HG03457 (cell line): ENCODE measurements around the gene SLC6A20.

Experiments used
- ATAC-seq: cut with Tn5 transposase; IDR thresholded peaks from one replicate; pipeline ENCODE4 v1.9.1; 2021; ENCODE audit warnings: moderate number of reproducible peaks; ENCODE audit not compliant: unreplicated experiment

SLC6A20 gene

DNA sequence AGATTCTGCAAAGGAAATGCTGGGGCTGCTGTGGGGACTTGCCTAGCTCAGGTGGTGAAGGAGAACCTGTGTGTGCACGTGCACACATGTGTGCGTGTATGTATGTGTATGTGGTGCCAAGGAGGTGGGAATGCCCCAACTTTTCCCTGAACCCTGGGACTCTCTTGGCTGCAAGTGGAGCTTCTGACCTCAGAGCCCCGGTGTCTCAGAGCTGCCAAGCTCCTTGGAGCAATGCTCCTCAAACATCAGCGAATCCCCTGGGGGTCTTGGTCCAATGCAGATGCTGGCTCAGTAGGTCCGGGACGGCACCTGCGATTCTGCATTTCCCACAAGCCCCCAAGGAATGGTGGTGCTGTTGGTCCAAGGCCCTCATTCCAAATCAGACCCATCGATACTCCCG lies 5.8 kb upstream of the SLC6A20 start:
- no peak for ATAC-seq

DNA sequence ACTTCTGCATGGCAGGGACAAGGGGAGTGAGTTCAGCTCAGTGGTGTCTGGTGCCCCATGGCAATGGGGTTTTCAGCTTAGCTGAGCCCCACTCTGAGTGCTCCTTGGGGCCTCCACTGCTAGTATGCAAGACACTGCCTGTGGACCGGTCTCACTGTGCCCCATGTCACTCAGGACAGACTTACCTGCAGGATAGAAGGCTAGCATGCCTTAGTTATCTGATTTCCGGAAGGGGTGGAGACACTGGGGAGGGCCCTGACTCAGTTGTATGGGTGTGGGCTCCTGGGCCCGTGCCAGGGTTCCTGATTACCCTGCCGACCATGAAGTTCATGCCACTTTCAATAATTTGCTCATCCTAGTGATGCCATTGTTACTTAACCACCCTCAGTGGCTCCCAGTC lies 4.3 kb upstream of the SLC6A20 start:
- no peak for ATAC-seq

DNA sequence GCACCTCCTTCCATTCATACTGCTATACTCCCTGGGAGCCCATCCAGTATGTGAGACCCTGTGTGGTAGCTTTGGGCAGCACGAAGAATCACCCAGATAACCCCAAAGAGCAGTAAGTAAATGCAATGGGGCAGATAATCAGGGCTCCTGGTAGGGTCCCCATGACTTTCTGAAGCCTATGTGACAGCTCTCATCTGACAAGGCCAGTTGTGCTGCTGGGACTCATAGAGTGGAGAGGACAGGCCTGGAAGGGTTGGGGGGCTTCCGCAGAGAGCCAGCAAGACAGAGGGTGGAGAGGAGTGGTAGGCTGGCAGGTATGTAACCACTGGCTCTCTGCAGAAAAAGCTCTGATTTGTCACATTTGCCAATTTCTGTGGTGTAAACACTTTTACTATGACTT lies 3.2 kb upstream of the SLC6A20 start:
- no peak for ATAC-seq

DNA sequence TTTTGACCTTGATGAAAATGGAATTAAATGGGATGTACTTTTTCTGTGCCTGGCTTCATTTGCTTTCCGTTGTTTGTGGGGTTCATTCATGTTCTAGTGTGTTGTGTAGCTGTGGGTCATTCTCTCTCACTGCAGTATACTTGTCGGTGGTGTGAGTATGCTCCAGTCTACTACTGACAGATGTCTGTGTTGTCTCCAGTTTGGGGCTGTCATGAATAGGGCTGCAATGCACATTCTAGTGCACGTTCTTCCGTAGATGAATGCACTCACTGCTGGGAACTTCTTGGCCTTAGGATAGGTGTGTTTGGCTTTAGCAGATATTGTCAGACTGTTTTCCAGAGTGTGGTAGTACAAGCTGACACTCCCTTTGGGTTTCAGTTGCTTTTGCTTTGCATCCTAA lies 1.7 kb upstream of the SLC6A20 start:
- no peak for ATAC-seq

DNA sequence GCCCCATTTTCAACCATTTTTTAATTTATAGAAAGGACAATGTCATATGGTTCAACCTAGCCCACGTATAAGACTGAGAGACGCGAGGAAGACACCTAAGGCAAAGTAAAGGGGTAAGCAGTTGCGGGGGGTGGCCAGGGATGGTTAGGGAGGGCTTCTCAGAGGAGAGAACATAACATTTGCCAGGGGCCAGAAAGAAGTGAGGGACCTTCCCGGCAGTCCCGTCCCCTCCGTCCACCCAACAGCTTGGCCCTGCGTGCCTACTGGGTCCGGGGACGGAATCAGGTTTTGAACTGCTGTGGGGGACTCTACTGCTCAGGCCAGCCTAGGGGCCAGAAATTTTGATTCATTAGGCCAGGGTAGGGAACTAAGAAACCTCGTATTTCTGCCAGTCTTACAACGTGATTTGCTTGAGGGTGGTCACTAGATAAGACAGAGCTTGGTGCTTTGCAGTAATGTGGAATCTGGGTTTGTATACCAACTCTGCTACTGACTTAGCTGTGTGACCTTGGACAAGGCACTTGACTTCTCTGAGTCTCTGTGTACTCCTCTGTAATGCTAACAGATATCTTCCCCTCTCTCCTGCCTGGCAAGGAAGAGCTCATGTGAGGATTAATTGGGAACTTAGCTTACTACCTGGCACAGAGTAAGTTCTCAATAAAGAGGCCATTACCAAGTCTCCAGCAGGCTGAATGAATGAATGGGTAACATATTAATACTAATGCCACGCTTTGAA lies 734 bp upstream of the SLC6A20 start:
- no peak for ATAC-seq

DNA sequence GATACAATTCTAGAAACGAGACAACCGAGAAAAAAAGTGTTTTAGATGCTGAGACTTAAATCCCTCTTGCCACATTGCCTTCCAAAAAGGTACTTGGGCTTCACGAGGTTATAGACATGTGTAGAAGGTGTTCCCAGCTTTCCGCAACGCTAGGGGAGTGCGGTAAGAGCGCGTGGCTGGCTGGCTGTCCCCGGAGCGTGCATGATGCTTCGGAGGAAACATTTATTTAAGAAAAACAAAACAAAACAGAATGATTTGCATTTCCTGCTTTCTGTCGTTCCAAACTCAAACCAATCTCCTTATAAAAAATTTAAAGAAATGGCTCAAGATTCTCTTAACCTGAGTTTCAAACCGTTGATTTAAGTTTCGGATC lies 841 bp downstream of the SLC6A20 start:
- ATAC-seq: no peak

DNA sequence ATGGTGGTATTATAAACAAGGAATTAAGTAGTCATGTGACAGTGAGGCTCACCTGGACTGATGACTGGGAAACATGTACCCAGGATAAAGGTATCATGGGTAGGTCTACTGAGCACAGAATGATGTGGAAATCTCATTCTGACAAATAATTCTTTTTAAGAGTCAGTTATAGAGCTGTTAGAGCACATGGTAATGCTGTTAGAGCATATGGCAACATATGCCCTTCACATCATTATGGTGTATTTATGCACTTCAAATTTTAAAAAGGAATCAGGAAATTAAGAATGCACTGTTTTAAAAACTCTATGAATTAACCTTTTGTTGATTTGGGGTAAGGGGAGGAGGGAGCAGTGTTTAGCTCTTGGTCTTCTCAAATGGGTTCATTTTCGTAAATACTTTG lies 1.7 kb downstream of the SLC6A20 start:
- no peak for ATAC-seq

DNA sequence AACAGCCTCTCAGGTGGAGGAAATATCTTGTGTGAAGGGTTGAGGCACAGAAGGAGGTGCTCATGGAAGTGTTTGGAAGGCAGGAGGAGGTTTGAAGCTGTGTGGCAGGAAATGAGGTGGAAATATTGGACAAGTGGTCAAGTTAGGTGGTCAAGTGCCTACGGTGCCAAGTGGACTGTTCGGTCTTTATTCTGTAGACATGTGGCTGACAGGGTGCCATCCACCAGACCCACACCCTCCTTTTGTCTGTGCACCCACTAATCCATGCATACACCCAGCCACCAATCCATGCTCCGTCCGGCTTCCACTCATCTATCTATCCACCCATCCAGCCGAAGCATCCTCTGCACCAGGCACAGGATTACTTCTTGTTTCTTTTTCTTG lies 2.2 kb downstream of the SLC6A20 start:
- ATAC-seq: no peak

DNA sequence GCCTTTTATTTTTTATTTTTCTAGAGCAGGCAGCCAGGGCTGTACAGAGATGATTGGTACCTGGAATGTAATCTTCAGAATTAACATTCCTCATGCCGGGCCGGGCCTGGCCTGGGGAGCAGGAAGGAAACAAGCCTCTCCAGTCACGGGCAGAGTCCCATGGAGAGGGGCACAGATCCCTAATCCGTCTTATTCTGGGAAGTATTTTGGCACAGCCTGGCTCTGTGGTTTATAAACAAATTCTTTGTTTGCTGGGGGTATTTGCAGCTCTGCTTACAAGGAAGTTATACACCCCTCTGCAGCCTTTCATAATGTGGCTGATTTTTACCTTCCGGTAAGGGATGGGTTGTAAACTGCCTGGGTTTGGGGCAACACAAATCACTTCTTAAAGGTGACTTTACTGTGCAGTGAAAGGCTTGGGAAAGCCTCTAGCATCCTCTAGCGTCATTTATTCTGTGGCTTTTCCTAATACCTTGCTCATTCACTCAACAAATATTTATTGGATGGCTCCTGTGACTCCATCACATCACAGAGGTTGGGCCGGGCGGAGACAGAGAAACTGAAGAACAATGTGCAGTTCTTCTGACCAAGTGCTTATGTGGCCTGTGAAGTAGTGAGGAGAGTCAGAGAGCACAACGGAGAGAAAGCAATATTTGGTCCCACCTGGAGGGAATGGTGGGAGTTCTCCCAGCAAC lies 2.7 kb downstream of the SLC6A20 start:
- ATAC-seq: no peak

DNA sequence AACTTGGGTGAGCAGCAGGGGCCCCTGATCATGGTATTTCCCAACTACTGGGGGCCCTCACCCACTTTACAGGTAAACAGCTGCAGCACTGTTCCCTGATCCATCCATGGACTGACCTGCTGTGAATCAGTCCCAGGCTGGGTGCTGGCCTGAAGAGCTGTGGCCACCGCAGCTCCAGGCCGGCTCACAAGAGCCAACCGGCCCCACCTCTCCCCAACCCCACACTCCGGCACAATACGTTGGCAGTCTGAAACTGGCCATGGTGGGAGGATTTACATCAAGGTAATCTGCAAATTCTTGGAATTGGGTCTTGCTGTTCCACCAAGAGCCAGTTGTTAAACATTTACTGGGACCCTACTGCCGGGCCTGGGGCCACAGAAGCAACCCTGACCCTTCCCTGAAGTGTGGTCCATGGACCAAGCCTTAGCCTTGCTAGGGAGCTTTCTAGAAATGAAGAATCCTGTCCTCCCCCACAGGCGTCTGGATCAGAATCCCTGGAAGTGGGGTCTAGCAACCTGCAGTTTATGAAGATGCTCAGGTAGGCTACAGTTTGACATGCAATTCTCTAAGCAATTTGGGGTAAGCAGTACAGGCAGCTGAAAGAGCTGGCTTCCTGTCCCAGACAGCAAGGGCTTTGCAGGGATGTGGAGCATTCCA lies 3.7 kb downstream of the SLC6A20 start:
- ATAC-seq: no peak

DNA sequence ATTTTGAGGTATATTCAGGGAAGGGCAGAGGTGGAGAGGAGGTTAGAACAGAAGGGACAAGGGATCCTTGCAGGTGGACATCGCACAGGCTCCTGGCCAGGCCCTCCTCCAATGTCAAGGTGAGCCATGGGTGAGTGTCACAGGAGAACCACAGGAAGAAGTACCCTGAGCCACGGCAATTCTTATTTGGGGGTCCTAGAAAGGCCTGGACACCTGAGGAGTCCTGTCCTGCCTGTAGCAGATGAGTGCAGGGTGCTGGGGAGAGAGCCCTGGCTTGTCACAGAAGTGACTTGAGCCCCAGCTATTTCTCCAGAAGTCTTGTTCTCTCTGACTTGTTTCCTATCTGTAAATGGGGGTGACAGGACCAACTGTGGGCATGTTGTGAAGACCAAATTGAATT lies 4.3 kb downstream of the SLC6A20 start:
- ATAC-seq: no peak

DNA sequence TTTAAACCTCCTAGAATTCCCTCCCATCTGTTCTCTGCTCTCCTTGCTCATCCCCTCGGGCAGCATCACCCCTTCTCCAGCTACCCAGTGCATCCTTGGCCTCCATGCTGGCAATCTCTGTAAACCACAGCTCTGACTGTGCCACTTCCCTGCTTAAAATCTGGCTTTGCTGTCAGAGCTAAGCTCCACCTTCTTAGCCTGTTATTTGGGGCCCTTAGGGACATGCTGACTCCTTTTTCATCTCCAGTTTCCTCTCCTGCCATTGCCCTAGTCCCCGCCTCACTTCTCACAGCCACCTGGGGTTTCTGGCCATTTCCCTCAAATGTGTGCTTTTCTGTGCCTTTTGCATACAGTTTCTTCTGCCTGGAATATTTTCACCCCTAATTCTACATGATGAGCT lies 5.7 kb downstream of the SLC6A20 start:
- ATAC-seq: no peak

DNA sequence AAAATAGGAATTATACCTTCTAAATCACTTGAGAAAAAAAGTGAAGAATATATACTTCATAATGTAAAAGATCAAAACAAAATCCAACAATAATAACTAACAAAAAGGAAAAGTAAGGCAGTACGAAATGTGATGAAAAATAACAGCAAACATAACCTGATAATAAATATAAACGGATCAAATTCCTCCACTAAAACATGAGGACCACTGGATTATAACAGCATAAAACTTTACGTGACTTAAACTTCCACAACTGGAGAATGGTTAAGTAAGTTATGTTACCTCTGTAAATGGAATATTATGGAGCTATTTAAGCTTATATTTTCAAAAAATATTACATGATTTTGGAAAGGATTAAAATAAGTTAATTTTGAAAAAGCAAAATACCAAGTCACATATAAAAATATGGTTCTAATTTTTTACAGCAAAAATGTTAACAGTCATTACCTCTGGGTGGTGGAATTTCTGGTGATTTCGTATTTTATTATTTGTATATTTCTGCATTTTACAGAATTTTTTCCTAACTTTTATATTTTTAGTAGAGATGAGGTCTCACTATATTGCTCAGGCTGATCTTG lies 7.0 kb downstream of the SLC6A20 start:
- ATAC-seq: no peak

DNA sequence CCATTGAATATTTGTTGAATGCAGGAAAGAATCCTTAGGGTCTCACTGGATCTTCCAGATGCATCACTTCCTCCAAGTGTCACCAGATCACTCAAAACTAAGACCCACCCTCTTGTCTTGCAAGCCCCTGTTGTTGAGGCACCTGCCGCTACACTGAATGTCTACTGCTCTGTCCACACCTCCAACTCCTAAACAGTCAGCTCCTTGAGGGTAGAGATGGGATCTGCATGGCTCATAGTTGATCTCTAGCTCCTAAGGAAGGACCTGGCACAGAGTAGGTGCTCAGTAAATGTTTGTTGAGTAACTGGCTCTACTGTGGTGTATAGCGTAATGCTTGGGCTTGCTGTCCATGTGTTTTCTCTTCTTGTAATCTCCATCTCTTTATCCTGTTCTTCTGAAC lies 8.8 kb downstream of the SLC6A20 start:
- no peak for ATAC-seq

DNA sequence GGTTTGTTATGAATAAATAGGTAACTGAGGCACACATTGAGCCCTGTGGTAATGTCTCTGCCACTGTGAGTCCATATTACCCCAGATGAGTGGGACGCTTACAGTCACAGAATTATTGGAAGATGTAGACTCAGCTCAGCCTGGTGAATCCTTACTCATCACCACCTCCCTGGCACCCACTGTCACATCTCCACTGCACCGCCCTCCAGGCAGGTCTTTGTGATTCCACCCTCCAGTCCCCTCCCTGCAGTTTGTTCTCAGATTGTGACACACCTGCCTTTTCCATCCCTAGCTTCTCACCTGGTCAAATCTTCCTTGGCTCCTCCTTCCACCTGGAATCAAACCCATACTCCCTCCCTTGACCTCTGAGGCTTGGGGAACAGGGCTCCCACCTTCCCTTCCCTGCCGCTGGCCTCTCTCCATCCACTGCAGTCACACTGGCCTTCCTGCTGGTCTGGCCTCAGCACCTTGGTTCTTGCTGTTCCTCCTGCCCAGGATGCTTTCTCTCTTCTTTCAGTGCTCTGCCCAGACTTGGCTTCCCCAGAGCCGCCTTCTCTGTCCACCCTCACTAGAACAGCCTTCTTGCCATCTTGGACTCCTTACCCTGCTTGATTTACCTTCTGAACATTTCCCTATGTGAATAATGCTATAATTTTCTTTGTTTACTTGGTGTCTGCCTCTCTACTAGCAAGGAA lies 9.4 kb downstream of the SLC6A20 start:
- no peak for ATAC-seq

DNA sequence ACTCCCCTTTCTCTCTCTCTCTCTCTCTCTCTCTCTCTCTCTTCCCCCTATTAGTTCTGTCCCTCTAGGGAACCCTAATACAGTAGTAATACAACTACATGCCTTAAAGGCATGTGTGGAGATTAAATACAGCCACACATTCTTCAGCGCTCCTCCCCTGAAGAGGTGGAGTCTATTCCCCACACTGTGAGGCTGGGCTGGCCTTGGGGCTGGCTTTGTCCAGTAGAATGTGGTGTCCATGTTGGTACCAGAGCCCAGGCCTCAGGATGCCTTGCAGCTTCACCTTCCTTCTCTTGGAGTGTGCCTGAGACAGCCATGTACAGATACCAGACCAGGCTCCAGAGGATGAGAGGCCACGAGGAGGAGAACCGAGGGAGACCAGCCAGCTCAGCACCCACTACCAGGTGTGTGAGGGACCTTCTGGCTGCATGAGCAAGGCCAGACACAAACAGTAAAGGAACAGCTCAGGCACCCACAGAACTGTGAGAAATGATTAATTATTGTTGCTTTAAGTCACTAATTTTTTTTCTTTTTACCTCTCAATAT lies 10.7 kb downstream of the SLC6A20 start:
- ATAC-seq: no peak

DNA sequence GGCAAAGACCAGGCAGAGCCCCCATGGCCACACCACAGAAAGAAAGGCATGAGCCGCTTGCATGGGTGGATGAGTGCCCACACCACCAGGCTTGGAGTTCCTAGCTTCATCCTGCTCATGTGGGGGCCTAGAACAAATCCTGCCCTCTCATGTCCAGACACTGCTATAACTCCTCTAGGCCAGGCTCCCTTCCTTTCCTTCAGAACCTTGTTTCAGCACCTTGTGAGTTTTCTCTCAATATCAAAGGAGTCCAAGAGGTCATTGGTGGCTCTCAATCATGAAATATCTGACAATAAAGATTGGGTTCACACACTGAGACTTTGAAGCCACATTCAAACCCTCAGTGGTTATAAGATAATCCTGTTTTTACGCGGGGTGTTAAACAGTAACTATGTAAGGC lies 12.7 kb downstream of the SLC6A20 start:
- no peak for ATAC-seq

DNA sequence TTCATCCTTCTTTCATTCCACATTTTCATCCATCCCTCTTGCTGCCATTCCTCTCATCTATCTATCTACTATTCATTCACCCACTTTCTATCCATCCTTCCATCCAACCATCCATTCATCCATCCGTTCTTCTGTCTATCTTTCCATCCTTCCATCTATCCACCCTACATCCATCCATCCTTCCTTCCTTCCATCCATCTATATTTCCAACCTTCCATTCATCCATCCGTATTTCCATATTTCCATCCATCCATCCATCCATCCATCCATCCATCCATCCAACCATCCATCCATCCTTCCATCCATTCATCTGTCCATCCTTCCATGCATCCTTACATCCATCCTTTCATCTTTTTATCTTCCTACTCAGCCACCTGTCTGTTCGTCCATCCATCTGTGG lies 14.0 kb downstream of the SLC6A20 start:
- no peak for ATAC-seq

DNA sequence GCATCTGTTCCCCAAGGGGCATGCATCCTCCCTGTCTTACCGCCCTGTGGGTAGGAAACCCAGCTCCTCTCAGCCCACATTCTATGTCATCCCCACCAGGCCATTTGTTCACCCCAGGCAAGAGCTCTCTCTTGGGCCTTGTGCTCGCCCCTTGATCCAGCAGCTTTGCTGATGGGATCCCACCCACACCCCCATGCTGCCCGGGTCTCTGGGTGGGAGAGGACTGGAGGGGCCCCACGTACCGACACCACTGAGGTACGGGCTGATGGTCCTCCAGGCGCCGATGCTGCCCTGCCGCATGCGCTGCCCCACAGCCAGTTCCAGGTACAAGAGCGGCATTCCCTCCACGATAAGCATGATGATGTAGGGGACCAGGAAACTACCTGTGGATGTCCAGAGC lies 14.5 kb downstream of the SLC6A20 start:
- ATAC-seq: no peak

DNA sequence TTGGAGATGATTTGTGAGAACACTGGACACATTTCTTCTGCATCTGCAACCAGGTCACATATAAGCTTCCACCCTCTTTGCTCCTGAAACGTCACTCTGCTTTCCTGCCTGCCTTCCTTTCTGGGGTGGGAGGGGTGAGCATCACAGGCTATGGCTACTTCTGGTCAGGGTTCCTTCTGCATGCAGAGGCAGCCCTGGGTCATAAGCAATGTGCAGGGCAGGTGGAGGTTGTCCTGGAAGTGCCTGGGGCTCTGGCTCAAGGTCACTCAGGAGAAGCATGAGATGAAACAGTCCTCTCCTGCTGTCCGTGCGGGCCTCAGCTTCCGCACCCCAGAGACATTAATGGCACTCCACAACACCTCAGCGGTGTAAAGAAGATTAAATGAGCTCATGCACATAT lies 15.1 kb downstream of the SLC6A20 start:
- ATAC-seq: no peak
